NT2/D1 (cell line): ENCODE data around the gene NPAS2.

Source experiments
- DNase-seq: peaks from one replicate; pipeline ENCODE4 v3.0.0-alpha.2; 2011; ENCODE audit warnings: low read depth, low spot score
- H3K27me3 ChIP-seq: 2 replicates; pipeline ENCODE4 v1.6.0; 2011; ENCODE audit warnings: mild to moderate bottlenecking; ENCODE audit not compliant: insufficient read length, insufficient read depth
- H3K36me3 ChIP-seq: 2 replicates; pipeline ENCODE4 v1.6.1; 2011; ENCODE audit warnings: mild to moderate bottlenecking, low read length, mixed read lengths; ENCODE audit not compliant: insufficient read depth, insufficient read length
- H3K4me1 ChIP-seq: 2 replicates; pipeline ENCODE4 v1.5.1; 2011; ENCODE audit not compliant: insufficient read depth, insufficient read length
- H3K4me3 ChIP-seq: 2 replicates; pipeline ENCODE4 v1.5.1; 2011; ENCODE audit warnings: low read depth; ENCODE audit not compliant: insufficient read length
- H3K9ac ChIP-seq: 2 replicates; pipeline ENCODE4 v1.6.0; 2011; ENCODE audit warnings: low read depth; ENCODE audit not compliant: insufficient read length
- H3K9me3 ChIP-seq: 2 replicates; pipeline ENCODE4 v1.5.1; 2011; ENCODE audit warnings: mild to moderate bottlenecking, low read length; ENCODE audit not compliant: insufficient read depth
- SUZ12 ChIP-seq: IDR thresholded peaks from 2 replicates; pipeline ENCODE4 v1.6.1; 2011; ENCODE audit not compliant: insufficient read length, insufficient read depth; ENCODE audit errors: extremely low read depth
- YY1 ChIP-seq: IDR thresholded peaks from 2 replicates; pipeline ENCODE4 v1.6.1; 2011; ENCODE audit not compliant: insufficient read length, insufficient read depth
- ZNF274 ChIP-seq: IDR thresholded peaks from 2 replicates; pipeline ENCODE4 v1.6.1; 2011; ENCODE audit warnings: mild to moderate bottlenecking, low read depth, low read length

Gene NPAS2

DNA sequence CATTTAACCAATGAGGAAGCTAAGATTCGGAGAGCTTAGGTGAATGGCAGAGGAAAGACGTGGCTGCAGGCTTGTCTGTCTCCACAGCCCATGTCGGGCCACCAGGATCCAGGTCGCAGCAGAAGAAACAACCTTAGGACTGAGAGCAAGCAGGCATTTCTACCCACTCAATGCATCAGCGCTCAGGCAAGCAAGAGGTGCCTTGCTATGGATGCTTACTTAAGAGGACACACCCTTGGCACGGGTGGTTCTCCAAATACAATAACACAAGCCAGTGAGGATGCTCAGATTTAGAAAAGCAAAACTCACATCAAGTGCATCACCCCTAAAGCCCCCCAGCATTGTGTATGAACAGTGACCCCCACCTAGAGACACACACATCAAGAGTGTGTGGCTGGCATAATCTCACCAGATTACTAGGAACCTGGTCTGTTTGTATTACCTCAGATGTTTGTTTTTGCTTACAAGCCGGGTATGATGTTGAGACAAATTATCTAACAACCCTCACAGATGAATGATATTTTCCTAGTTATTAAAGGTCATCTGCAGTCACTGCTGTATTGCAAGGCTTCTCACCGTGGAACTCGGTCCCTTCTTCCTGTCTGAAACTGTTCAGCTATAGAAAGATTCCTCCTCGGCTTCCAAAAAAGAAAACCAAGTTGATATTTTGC is 34.2 kb upstream of the NPAS2 start:
- Histone ChIP-seq H3K36me3 (no peaks in the 10 kb centered on the region), H3K27me3 (no peaks in the 10 kb centered on the region), H3K4me3 (no peak overlapping the region), H3K9me3 (peaks cover 5% of the 10 kb centered on the region; the same call in 1 of the 2 replicates), H3K4me1 (peaks cover 4% of the 10 kb centered on the region), H3K9ac (no peak overlapping the region)
- TF ChIP-seq SUZ12, result no peak
- no peak for TF ChIP-seq YY1
- TF ChIP-seq ZNF274, result no peak
- DNase-seq, result no peak

DNA sequence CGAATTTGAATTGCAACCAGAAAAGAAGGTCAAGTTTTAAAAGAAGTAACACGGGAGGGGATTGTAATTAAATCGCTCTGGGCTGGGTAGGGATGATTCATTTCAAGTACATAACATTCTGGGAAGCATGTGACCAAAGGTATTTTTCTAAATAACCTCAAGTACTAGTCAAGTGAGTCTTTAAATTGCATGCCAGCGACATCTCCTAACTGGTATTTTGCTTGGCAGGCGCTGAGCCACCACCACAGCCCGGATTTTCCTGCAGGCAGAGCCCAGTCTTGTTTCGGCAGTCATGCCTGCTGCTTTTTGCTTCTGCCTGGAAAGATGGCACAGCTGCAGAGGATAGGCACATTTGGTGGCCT is 33.7 kb upstream of the NPAS2 start:
- Histone ChIP-seq H3K36me3 (no peaks in the 10 kb centered on the region), H3K27me3 (no peaks in the 10 kb centered on the region), H3K9ac (no peak overlapping the region), H3K9me3 (peaks cover 5% of the 10 kb centered on the region; the same call in 1 of the 2 replicates), H3K4me3 (no peak overlapping the region), H3K4me1 (peaks cover 4% of the 10 kb centered on the region)
- no peak for TF ChIP-seq ZNF274
- no peak for TF ChIP-seq YY1
- TF ChIP-seq SUZ12, result no peak
- no peak for DNase-seq

DNA sequence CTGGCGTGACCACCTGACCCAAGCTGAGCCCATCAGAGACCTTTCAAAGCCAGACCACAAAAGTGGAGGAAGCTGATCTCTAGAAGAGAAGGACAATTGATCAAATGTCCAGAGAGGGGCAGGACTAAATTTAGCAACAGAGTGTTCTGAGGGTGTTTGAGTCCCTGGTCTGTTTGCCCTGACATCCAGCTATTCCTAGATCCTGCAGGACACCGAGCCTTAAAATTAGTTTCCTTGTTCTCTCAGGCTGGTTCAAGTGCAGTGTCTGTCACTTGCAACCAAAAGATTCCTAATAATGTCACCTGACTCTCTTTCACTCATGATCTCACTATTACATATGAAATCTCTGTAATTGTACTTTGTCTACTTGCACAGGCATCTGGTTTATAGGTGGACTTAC is 33.0 kb upstream of the NPAS2 start:
- no peak for DNase-seq
- Histone ChIP-seq H3K9me3 (peaks cover 5% of the 10 kb centered on the region; the same call in 1 of the 2 replicates), H3K4me3 (no peak overlapping the region), H3K9ac (no peak overlapping the region), H3K27me3 (no peaks in the 10 kb centered on the region), H3K4me1 (no peaks in the 10 kb centered on the region), H3K36me3 (no peaks in the 10 kb centered on the region)
- TF ChIP-seq YY1 (no peak), ZNF274 (no peak), SUZ12 (no peak)

DNA sequence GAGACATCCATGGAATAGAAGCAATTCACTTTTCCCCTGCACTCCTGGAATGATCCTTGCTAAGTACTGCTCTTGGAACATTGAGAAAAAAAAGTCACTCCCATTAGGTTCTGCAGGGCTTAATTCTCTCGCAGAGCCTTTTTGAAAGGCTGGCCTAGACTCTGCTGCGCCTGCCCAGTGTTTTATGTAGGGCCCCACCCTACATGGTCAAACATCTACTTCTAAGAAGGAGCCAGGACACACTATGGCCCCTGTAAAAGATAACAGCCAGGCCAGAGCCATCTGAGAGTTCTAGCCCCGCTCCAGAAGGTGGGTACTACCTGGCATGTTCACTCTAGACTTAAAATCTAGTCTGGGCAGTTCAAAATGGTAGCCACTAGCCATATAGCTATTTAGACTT is 30.6 kb upstream of the NPAS2 start:
- Histone ChIP-seq H3K9me3 (peaks cover 5% of the 10 kb centered on the region; the same call in 1 of the 2 replicates), H3K4me3 (no peak overlapping the region), H3K4me1 (no peaks in the 10 kb centered on the region), H3K9ac (no peak overlapping the region), H3K36me3 (no peaks in the 10 kb centered on the region), H3K27me3 (no peaks in the 10 kb centered on the region)
- TF ChIP-seq ZNF274 (no peak), SUZ12 (no peak), YY1 (no peak)
- DNase-seq, result no peak

DNA sequence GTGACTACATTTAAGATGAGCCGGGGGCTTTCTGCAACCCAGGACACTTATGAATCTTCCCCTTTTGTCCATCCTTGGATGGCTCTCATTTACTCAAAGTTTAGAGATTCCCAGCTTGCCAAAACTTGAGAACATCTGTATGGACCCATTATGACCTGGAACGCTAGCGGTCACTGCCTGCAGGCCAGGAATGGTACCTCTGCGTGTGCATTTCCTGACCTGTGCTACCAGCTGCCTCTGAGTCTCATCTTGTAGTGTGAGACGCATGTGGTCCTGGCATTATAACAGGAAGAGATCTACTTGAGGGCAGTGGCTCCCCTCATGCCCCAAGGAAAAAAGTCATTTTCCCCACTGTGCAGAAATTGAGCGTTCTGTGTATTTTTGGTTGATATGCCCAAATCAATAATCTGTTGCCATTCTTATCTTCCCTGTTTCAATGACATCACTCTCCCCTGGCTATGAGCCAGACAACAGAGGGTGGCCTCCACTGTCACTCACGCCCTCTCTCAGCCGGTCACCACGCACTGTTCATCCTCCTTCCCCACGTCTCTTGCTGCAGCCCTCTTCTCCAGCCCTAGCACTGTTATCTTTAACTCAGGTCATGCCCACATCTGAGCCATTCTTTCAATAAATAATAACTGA is 28.5 kb upstream of the NPAS2 start:
- TF ChIP-seq SUZ12, result no peak
- TF ChIP-seq ZNF274, result no peak
- no peak for TF ChIP-seq YY1
- no peak for DNase-seq
- H3K9ac ChIP-seq, result no peak overlapping the region

DNA sequence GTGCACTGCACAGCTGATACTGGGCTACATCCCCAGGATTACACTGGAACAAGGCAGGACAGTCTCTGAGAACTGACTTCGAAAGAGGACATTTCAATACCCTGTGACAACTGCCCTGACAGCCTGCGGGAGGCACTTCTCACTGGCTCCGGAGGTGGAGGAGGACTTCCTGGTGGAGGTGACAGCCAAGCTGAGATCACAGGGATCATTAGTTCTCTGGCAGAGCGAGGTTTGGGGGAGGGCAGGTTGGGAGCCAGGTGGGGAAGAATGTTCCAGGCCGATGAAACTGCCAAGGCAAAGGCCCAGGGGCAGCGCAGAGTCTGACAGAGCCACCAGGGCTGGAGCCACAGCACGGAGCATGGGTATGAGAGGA is 28.0 kb upstream of the NPAS2 start:
- Histone ChIP-seq H3K9me3 (peaks cover 5% of the 10 kb centered on the region; the same call in 1 of the 2 replicates), H3K4me3 (no peak overlapping the region), H3K9ac (no peak overlapping the region), H3K4me1 (no peaks in the 10 kb centered on the region), H3K36me3 (no peaks in the 10 kb centered on the region), H3K27me3 (no peaks in the 10 kb centered on the region)
- TF ChIP-seq ZNF274 (no peak), YY1 (no peak), SUZ12 (no peak)
- DNase-seq, result no peak

More for the DNA sequence above, 28.5 kb upstream of the NPAS2 start:
- Histone ChIP-seq H3K4me3 (no peak overlapping the region), H3K9me3 (peaks cover 5% of the 10 kb centered on the region; the same call in 1 of the 2 replicates), H3K36me3 (no peaks in the 10 kb centered on the region), H3K27me3 (no peaks in the 10 kb centered on the region), H3K4me1 (no peaks in the 10 kb centered on the region)

DNA sequence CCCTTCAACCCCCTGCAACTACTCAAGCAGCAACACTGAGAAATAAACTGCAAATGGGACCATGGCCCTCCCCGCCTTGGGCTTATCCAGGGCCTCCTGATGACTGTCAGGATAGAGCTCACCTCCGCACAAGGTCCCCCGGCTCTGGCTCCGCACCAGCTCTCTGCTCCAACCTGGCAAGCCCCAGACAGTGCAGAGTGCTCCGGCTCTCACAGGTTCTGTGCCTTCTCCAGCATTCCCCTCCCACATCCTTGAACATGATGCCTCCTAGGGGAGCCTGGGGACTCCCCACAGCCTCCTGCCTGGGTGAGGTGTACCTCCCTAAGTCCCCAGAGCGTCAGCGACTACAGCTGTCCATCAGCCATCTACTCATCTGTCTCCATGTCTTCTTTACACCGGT is 26.7 kb upstream of the NPAS2 start:
- Histone ChIP-seq H3K27me3 (no peaks in the 10 kb centered on the region), H3K4me1 (no peaks in the 10 kb centered on the region), H3K9ac (no peak overlapping the region), H3K9me3 (0 out of 2 replicates have a peak, but pooled peaks cover under 1% of the 10 kb centered on the region), H3K36me3 (no peaks in the 10 kb centered on the region), H3K4me3 (no peak overlapping the region)
- no peak for TF ChIP-seq YY1
- no peak for DNase-seq
